Breast epithelium (tissue), 4 donors: Measurements from ENCODE around the gene AEN. TPM values are rescaled to one million over a fixed set of nuclear protein-coding genes. Genes with fewer than 3 reads are reported as not detected.

Experiments
- DNase-seq, 2 donors: peaks; one replicate each; pipeline ENCODE4 v3.0.0-alpha.2; 2019; ENCODE audit warnings: low spot score in 2 of 2
- H3K27ac ChIP-seq, 2 donors: fragments of 200-600 bp; sonication (generic) in 1 of 2; one replicate each; pipeline ENCODE4 v1.5.1; 2016 to 2019; ENCODE audit warnings: mild to moderate bottlenecking in 1 of 2
- H3K27me3 ChIP-seq, 2 donors: fragments of 200-600 bp; sonication (generic) in 1 of 2; one replicate each; pipeline versions ENCODE4 v1.5.1 to v1.6.0; 2017 to 2019; ENCODE audit warnings: control low read depth in 1 of 2, mild to moderate bottlenecking in 1 of 2
- H3K36me3 ChIP-seq: fragments of 200-600 bp; one replicate; pipeline ENCODE4 v1.5.1; 2019
- H3K4me1 ChIP-seq, 2 donors: fragments of 200-600 bp; sonication (generic); one replicate each; pipeline ENCODE4 v1.5.1; 2016 to 2019; ENCODE audit warnings: control low read depth in 1 of 2
- H3K4me3 ChIP-seq, 3 donors: fragments of 200-600 bp; sonication (generic); 1 replicate in 2 of 3; 2 replicates in 1 of 3; pipeline ENCODE4 v1.5.1; 2016 to 2019; ENCODE audit warnings: mild to moderate bottlenecking in 3 of 3, moderate library complexity in 2 of 3
- H3K9me3 ChIP-seq, 2 donors: fragments of 200-600 bp; sonication (generic) in 1 of 2; one replicate each; pipeline ENCODE4 v1.5.1; 2016 to 2019; ENCODE audit warnings: control low read depth in 1 of 2
- CTCF ChIP-seq, 3 donors: fragments of 450-650 bp; IDR thresholded peaks; one replicate each; pipeline ENCODE4 v1.5.1; 2016 to 2017; ENCODE audit warnings: antibody characterized with exemption in 3 of 3, mild to moderate bottlenecking in 3 of 3, moderate library complexity in 3 of 3
- POLR2A ChIP-seq: fragments of 450-650 bp; IDR thresholded peaks from one replicate; pipeline ENCODE4 v1.6.1; 2016; ENCODE audit warnings: antibody characterized with exemption, mild to moderate bottlenecking, moderate library complexity
- POLR2AphosphoS5 ChIP-seq, 3 donors: sonication (generic); formaldehyde crosslinking; IDR thresholded peaks; one replicate each; pipeline ENCODE4 v1.6.1; 2017; ENCODE audit warnings: antibody characterized with exemption in 3 of 3
- intact Hi-C: fragments of 100-400 bp; cut with DNase I; formaldehyde crosslinking; loops from one replicate; pipeline ENCODE4 v1.15.1; 2023; ENCODE audit warnings: low total_unique reads
- total RNA-seq, 3 donors: library from RNA; depleted of rRNA; stranded (reverse); fragments of >200 nt; gene quantifications; one replicate each; pipeline ENCODE4 v1.1.0, GENCODE V29; 2016

The AEN gene
- total RNA-seq, 3 donors from 2014 or later = 11.7 to 21.6 (median 18.1) TPM

DNA sequence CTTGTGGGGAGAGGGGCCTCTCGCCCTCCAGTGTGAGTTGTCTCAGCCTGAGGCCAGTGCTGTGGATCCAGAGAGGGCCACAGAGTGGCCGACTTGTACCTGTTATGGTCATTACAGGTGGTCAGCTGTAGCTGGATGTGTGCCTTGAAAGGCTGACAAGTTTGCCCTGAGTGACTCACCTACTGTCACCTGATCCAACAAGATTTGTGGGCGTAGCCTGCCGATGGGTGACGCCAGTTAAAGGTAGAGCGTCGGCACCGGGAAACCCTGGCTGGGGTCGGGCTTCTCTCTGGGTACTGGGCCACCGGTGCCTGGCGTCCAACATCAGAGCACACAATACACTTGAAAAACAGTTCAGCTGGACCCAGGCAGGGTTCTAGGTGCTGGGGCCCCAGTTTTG is 14.9 kb downstream of the AEN start:
- DNase-seq = peak; percentile 73
- intact Hi-C loops = no loop called here
- H3K9me3 ChIP-seq = no peaks in the 10 kb centered on the region
- no peaks in the 10 kb centered on the region for H3K36me3 ChIP-seq
- peaks cover 0 to 11% of the 10 kb centered on the region in 2 donors for H3K4me1 ChIP-seq
- peak overlapping the region; percentile 45 to 73 for H3K27ac ChIP-seq
- TF ChIP-seq POLR2AphosphoS5 (IDR thresholded peaks at IDR 0.05) (peak in 1 of 3 donors; percentile 36), POLR2A (no peak)
- no peak overlapping the region for H3K4me3 ChIP-seq
- no peaks in the 10 kb centered on the region for H3K27me3 ChIP-seq

- no peak for DNase-seq
- H3K4me1 ChIP-seq = peaks cover 0 to 11% of the 10 kb centered on the region in 2 donors
- peak overlapping the region; percentile 45 to 73 for H3K27ac ChIP-seq
- H3K9me3 ChIP-seq = no peaks in the 10 kb centered on the region
- H3K36me3 ChIP-seq = no peaks in the 10 kb centered on the region
- TF ChIP-seq POLR2AphosphoS5 (IDR thresholded peaks at IDR 0.05) (no peak), POLR2A (no peak), CTCF (IDR thresholded peaks at IDR 0.05) (no peak)
- no peaks in the 10 kb centered on the region for H3K27me3 ChIP-seq
- intact Hi-C loops = no loop called here
- no peak overlapping the region for H3K4me3 ChIP-seq
Measured at GRCh38 chr15:88636654-88637053, 15.5 kb downstream of the AEN start.

DNA sequence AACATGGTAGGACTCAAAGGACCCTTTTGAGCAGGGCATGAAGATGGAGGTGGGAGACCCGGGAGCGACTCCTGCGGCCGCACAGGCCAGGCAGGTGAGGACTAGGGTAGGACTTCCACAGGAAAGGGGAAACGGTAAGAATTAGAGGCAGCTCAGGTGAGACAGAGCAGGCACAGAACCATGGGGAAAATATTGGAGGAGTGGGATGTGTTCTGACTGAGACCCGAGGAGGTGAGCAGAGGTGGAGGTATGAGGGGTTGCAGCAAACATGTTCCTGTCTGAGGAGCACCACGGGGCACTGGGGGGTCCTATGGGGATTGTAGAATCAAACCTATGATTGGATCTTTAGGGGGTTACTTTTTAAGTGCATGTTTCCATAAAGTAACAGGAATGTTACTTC is 16.3 kb downstream of the AEN start:
- Histone ChIP-seq H3K36me3 (no peaks in the 10 kb centered on the region), H3K9me3 (no peaks in the 10 kb centered on the region), H3K4me3 (no peak overlapping the region), H3K4me1 (peaks cover 0 to 11% of the 10 kb centered on the region in 2 donors), H3K27me3 (no peaks in the 10 kb centered on the region), H3K27ac (peak overlapping the region; percentile 97 to 99)
- intact Hi-C loops = no loop called here
- DNase-seq = no peak
- no peak for TF ChIP-seq CTCF (IDR thresholded peaks at IDR 0.05)
- TF ChIP-seq POLR2A = no peak
- no peak for TF ChIP-seq POLR2AphosphoS5 (IDR thresholded peaks at IDR 0.05)

GRCh38 chr15:88637841-88638625 is 16.9 kb downstream of the AEN start:
- H3K36me3 ChIP-seq = no peaks in the 10 kb centered on the region
- peaks cover 0 to 11% of the 10 kb centered on the region in 2 donors for H3K4me1 ChIP-seq
- H3K27me3 ChIP-seq = no peaks in the 10 kb centered on the region
- peak overlapping the region; percentile 97 to 99 for H3K27ac ChIP-seq
- peak overlapping the region; percentile 47 to 70 (median 57) for H3K4me3 ChIP-seq
- intact Hi-C loops = no loop called here
- no peak for DNase-seq
- TF ChIP-seq CTCF (IDR thresholded peaks at IDR 0.05) (no peak), POLR2AphosphoS5 (IDR thresholded peaks at IDR 0.05) (no peak), POLR2A (no peak)
- H3K9me3 ChIP-seq = no peaks in the 10 kb centered on the region

DNA sequence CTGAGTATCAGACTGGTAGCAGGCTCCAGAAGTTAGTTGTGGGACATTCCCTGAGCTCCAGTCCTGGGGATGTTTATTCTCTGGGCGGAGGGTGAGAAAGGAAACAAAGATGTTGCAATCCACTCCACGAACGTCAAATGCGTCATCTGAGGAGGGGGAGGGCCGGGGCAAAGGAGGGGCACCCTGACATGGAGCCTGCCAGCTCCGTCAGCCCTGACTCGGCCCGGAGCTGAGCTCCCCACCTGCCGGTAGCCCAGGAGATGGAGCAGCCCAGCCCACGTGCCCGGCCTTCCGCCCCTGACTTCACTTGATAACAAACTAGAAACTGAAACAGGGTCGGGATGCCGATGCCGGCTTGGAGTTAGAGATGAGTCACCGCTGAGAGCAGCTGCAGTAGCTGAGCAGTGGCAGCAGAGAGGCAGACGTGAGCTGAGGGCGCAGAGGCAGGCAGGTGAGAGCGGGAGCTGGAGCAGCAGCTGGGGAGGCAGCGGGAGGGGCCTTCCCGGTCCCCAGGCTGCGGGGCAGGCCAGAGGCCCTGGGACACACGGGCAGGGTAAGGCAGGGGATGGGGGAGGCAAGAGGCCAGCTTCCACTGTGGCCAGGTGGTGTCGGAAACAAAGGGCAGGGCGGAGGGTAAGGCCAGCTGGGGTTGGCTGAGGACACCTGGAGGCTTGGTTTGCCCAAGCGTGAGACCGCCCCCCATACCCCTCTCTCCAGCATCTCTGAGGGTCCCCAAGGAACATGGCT is 17.7 kb downstream of the AEN start, which contains the start of gene ISG20:
Gene ISG20, plus strand, starts transcription at position 391 of the 747 bp plus-strand sequence. Its CDS starts 351 bp downstream, at position 742.
- no peaks in the 10 kb centered on the region for H3K9me3 ChIP-seq
- H3K4me1 ChIP-seq = peaks cover 0 to 11% of the 10 kb centered on the region in 2 donors
- no peaks in the 10 kb centered on the region for H3K27me3 ChIP-seq
- TF ChIP-seq POLR2A (peak; percentile 6), POLR2AphosphoS5 (IDR thresholded peaks at IDR 0.05) (peak; percentile 88 to 92 (median 90)), CTCF (IDR thresholded peaks at IDR 0.05) (peak; percentile 10 to 60 (median 33))
- intact Hi-C loops = no loop called here
- H3K4me3 ChIP-seq = peak within 1 kb of the TSS; percentile 47 to 70 (median 57)
- no peaks in the 10 kb centered on the region for H3K36me3 ChIP-seq
- DNase-seq = peak; percentile 86 to 92
- H3K27ac ChIP-seq = peak within 1 kb of the TSS; percentile 97 to 99
